ENCODE results near the gene IL17RC. TPM values are rescaled to one million over a fixed set of nuclear protein-coding genes. Genes with fewer than 3 reads are reported as not detected.
"Not testable (repeated sequence)": the region's sequence is repeated elsewhere in the genome, so short reads cannot be mapped to it uniquely, and the experiment has no call there.

IL17RC gene
- total RNA-seq, 1 experiment from 2014 or later: 49.1 TPM

DNA sequence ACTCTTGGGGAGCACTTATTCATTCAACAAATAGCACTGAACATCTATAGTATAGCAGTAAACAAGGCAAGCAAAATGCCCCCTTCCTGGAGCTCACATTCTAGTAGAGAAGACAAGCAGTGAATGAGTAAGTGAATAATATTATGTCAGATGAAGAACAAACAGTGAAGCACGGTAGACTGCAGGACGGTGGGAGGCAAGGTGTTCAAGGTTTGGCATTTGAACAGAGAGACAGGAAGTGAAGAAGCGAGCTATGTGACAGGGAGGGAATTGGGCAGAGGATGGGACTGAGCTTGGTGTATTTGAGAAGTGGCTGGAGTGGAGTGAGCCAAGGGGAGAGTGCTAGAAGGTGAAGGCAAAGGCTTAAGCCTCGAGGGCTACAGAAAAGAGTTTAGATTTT, 18.1 kb downstream of the IL17RC start:
- no peak for DNase-seq (ENCODE audit: low read depth, low spot score)
- in situ Hi-C loops (cut with HindIII; ENCODE audit: low pct_unique_long_range_greater_than_20kb, low sequenced_read_pairs): no loop called here

- no peak for DNase-seq (ENCODE audit: low read depth, low spot score)
- in situ Hi-C loops (cut with HindIII; ENCODE audit: low pct_unique_long_range_greater_than_20kb, low sequenced_read_pairs): no loop called here
These were observed 19.1 kb downstream of the IL17RC start for GRCh38 chr3:9935966-9936510.

GRCh38 chr3:9937486-9938238, 20.8 kb downstream of the IL17RC start:
- in situ Hi-C loops (cut with HindIII; ENCODE audit: low pct_unique_long_range_greater_than_20kb, low sequenced_read_pairs): no loop called here
- DNase-seq (ENCODE audit: low read depth, low spot score): no peak

- no peak for DNase-seq (ENCODE audit: low read depth, low spot score)
- in situ Hi-C loops (cut with HindIII; ENCODE audit: low pct_unique_long_range_greater_than_20kb, low sequenced_read_pairs): no loop called here
These were observed 22.1 kb downstream of the IL17RC start for GRCh38 chr3:9938966-9939365.

- DNase-seq (ENCODE audit: low read depth, low spot score); in situ Hi-C loops (cut with HindIII; ENCODE audit: low pct_unique_long_range_greater_than_20kb, low sequenced_read_pairs): not testable (repeated sequence)
These were observed 23.0 kb downstream of the IL17RC start for GRCh38 chr3:9939906-9940305.

- DNase-seq (ENCODE audit: low read depth, low spot score): no peak
- in situ Hi-C loops (cut with HindIII; ENCODE audit: low pct_unique_long_range_greater_than_20kb, low sequenced_read_pairs): no loop called here
These were observed 23.8 kb downstream of the IL17RC start for GRCh38 chr3:9940746-9941145.

DNA sequence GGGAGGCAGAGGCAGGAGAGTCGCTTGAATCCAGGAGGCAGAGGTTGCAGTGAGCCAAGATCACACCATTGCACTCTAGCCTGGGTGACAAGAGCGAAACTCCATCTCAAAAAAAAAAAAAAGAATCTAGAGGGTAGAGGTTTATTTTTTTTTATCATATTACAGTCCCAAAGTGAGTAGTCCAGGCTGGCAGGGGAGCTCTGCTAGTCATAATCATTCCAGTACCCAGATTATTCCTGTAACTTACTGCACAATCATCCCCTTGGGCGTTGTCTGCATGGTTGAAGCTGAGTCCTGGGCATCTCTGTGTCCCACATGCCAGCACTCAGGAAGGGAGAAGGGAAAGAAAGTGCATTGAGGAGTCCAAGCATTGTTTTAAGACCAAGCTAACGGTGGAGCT, 25.3 kb downstream of the IL17RC start:
- in situ Hi-C loops (cut with HindIII; ENCODE audit: low pct_unique_long_range_greater_than_20kb, low sequenced_read_pairs): no loop called here
- DNase-seq (ENCODE audit: low read depth, low spot score): no peak

DNA sequence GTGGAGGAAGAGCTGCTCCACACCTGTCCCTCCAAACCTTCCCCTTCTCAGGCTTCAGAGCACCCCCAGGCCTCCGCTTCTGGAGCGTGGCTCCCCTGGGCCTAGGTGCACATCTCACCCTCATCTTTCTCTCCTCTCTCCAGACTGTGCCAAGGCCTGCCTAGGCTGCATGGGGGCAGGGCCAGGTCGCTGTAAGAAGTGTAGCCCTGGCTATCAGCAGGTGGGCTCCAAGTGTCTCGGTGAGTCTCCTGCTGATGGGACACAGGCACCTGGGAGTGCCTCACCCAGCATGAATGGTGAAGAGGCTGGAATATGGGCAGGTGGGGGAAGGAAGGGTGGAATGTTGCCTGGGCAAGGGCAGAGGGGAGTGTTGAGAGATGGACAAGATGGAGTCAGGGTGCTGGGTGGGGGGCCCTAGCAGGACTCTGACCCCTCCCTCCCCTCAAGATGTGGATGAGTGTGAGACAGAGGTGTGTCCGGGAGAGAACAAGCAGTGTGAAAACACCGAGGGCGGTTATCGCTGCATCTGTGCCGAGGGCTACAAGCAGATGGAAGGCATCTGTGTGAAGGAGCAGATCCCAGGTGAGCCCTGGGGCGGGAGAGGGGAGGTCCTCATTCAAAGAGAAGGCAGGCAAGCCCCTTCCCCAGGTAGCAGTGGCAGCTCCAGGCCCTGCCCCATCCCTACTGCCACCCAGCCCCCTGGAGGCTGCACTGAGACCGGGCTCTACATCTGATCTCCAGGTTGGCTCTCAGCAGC, 26.2 kb downstream of the IL17RC start:
- in situ Hi-C loops (cut with HindIII; ENCODE audit: low pct_unique_long_range_greater_than_20kb, low sequenced_read_pairs): no loop called here
- no peak for DNase-seq (ENCODE audit: low read depth, low spot score)

DNA sequence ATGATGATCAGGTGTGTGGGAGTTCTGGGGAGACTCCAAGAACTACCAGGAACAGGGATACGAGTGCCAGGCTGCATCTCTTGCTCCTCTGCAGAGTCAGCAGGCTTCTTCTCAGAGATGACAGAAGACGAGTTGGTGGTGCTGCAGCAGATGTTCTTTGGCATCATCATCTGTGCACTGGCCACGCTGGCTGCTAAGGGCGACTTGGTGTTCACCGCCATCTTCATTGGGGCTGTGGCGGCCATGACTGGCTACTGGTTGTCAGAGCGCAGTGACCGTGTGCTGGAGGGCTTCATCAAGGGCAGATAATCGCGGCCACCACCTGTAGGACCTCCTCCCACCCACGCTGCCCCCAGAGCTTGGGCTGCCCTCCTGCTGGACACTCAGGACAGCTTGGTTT, 27.4 kb downstream of the IL17RC start:
- in situ Hi-C loops (cut with HindIII; ENCODE audit: low pct_unique_long_range_greater_than_20kb, low sequenced_read_pairs): no loop called here

GRCh38 chr3:9945358-9945757, 28.5 kb downstream of the IL17RC start:
- no peak for DNase-seq (ENCODE audit: low read depth, low spot score)
- in situ Hi-C loops (cut with HindIII; ENCODE audit: low pct_unique_long_range_greater_than_20kb, low sequenced_read_pairs): no loop called here

More for the DNA sequence above, 27.4 kb downstream of the IL17RC start:
- no peak for DNase-seq (ENCODE audit: low read depth, low spot score)

DNA sequence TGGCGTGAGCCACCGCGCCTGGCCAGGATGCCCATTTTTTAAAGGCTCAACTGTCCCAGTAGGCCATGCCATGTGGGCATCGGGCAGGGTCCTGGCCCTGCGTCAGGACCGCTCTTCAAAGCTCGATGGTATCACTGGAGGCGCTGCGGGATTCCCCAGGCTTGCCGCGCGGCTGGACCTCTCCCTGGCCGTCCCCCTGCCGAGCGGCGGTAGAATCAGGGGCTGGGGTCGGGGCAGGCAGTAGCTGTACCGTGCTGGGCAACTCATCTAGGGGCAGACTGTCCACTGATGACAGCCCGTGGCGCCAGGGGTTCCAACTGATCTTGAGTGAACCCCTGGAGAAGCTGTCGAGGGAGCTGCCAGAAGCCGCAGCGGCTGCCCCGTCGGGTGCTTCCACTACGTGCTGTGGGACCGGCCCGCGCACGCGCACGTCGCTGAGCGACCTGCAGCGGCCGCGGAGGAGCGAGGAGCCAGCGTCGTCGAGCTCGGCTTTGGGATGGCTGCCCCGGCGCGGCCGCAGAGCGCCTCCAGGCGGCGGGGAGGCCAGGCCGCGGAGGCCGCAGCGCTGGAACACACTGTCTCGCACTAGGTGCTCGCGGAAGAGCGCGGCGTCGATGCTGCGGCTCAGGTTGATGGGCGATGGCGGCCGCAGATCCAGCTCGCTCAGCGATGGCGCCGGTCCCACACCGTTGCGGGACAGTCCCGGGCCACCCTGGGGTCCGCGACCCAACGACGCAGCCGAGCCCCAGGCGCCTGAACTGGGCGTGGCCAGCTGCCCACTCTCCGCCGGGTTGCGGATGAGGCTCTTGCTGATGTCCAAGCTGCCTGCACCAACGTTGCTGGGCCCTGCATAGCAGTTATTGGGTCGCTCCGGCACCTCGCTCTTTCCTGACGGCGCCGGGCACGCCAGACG, 29.5 kb downstream of the IL17RC start:
- DNase-seq (ENCODE audit: low read depth, low spot score): peak; percentile 86
- in situ Hi-C loops (cut with HindIII; ENCODE audit: low pct_unique_long_range_greater_than_20kb, low sequenced_read_pairs): no loop called here

- in situ Hi-C loops (cut with HindIII; ENCODE audit: low pct_unique_long_range_greater_than_20kb, low sequenced_read_pairs): no loop called here
- DNase-seq (ENCODE audit: low read depth, low spot score): peak; percentile 77
These were observed 30.4 kb downstream of the IL17RC start for GRCh38 chr3:9947025-9947995.

DNA sequence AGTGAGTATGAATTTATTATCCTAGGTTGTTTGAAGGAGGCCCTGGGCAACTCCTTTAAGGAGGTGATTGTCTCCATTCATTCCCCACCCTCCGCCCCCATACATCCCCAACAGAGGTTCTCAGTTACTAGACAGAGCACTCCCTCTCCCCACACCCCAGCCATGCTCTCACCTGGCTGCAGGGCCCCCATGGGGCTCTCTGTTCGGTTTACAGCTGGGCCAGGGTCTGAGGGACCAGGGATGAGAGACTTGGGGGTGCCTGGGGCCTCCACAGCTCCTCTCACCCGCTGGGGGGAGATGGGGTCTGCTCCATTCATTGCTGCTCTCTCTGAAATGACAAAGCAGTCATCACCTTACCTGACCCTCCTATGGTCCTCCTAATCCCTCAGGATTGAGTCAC, 31.7 kb downstream of the IL17RC start:
- no peak for DNase-seq (ENCODE audit: low read depth, low spot score)
- in situ Hi-C loops (cut with HindIII; ENCODE audit: low pct_unique_long_range_greater_than_20kb, low sequenced_read_pairs): no loop called here

GRCh38 chr3:9949115-9949514, 32.2 kb downstream of the IL17RC start:
- in situ Hi-C loops (cut with HindIII; ENCODE audit: low pct_unique_long_range_greater_than_20kb, low sequenced_read_pairs): no loop called here
- DNase-seq (ENCODE audit: low read depth, low spot score): no peak

DNA sequence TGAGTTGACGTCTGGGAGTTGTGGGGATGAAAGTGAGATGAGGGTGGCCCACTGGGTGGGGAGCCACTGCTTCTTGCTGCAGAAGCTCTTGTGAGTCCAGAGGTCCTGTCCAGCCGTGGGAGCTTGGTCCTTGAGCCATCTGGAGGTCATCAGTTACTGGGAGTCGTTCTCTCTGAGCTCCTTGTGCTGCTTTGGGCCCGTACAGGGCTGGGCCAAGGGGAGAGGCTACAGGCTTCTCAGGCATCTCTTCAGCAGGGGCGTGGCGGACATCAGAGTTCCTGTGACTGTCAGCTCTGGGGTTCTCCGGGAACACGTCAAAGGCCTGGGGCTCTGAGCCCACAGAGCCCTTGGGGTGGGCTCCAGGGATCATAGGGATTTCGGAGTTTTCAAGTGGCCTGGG, 32.7 kb downstream of the IL17RC start:
- DNase-seq (ENCODE audit: low read depth, low spot score): no peak
- in situ Hi-C loops (cut with HindIII; ENCODE audit: low pct_unique_long_range_greater_than_20kb, low sequenced_read_pairs): loop anchor here (25.0 kb wide), 1 partner anchor 137 kb away; the partner anchor contains the start of gene TTLL3

- in situ Hi-C loops (cut with HindIII; ENCODE audit: low pct_unique_long_range_greater_than_20kb, low sequenced_read_pairs): loop anchor here (25.0 kb wide), 1 partner anchor 139 kb away; the partner anchor contains the start of gene TTLL3
- DNase-seq (ENCODE audit: low read depth, low spot score): no peak
These were observed 34.2 kb downstream of the IL17RC start for GRCh38 chr3:9951126-9951525.

- in situ Hi-C loops (cut with HindIII; ENCODE audit: low pct_unique_long_range_greater_than_20kb, low sequenced_read_pairs): loop anchor here (25.0 kb wide), 1 partner anchor 139 kb away; the partner anchor contains the start of gene TTLL3
- no peak for DNase-seq (ENCODE audit: low read depth, low spot score)
These were observed 34.7 kb downstream of the IL17RC start for GRCh38 chr3:9951598-9951961.
